Fibroblast of gingiva (primary cell): Measurements from ENCODE around the gene ADAMTS9.

Experiments
- DNase-seq: peaks from one replicate; pipeline ENCODE4 v3.0.0-alpha.2; 2011; ENCODE audit warnings: low read depth

ADAMTS9 gene

DNA sequence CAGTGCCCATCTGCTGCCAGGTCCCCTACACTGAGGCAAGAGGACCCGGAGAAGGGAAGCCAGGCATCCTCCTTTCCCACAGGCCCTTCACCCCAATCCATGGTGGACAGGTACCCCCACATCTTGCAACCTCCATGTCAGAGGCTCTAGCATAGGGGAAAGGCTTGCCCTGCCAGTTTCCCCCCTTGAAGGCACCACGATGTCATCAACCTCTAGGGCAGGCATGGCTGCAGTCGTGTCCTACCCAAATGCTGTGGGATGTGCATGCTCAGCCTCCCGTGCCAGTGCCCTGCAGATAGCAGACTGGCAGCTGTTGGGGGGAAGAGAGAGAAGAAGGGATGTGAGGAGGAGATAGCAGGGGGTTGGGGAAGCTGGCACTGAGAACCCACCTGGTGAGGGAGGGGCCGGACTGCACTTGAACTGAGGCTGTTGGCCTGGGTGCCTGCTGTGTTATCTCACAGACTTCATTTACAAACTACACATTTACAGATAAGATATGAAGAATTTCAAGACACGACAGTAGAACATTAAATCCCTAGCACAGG is 197.5 kb downstream of the ADAMTS9 start:
- DNase-seq, result no peak

DNA sequence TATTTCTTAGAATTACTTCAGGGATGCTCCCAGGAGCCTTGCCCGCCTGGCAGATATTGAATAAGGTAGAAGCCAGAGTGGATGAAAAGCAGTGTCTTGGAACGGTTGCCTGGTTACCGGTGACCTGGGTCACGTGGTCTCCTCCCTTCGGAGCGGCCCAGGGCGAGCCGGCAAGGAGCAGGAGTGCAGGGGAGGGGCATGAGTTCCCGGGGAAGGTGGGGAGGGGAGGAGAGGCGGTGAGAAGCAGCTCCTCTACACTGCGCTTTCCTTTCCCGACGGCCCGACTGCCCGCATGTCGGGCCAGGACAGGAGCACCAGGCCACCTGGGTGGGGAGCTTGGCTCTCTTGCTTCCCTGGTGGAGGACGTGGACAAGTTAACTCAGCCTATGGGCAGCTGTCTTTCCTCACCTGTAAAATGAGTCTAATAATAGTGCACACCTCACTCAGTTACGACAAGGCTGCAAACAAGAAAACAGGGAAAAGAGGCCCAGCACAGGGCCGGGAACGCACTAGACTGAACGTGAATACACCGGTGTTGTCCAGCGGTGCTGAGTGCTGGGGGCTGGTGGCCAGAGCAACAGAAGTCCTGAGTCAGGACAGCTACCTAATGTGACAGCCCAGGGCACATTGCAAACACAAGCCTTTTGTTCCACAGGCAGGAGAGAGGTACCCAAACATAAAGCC is 198.3 kb downstream of the ADAMTS9 start:
- no peak for DNase-seq

DNA sequence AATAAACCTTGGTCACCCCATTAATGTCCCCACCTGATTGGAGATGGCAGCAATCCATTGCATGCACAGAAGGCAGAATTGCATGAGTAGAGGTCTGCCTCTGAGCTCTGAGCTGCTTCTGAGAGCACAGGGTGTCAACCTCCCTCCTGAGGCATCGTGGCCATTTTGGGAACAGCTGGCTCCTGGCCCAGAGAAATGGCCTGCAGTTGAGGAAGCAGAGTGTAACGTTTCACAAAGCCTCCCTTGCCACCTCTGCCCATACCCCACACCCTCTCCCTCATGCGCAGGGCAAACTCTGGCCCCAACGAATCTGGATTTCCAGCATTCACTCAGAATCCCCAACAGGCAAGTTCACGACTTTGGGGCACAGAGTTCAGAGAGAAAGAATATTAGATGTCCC is 198.9 kb downstream of the ADAMTS9 start:
- DNase-seq, result no peak

DNA sequence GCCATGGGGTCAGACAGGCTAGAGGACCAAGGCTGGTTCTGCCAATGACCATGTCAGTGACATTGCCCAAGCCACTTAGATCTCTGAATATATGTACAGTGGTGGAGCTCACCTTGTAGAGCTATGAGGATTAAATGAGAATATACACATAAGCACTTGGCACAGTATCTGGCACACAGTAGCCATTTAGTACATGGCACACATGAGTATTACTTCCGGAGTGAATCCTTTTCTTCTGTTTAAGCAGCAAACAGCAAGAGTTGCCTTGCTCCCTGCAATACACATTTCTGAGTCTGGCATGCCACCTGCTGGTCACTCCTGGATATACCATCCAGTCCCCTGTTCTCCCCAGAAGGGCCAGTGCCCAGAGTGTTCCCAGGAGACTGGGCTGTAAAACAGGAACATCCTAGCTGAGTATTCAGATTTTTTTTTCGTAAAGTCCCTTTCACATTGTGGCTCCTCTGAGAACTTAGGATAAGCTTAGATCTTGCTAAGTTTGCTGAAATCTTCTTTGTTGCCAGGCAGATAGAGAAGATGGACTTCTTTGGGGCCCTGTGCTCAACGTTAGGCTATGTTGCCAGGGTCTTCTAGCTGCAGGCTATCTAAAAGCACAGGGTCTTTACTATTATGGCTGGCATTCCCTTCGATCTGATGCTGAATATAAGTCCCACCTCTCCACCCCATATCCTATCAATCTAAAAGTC is 203.4 kb downstream of the ADAMTS9 start:
- DNase-seq, result peak; percentile 70

DNA sequence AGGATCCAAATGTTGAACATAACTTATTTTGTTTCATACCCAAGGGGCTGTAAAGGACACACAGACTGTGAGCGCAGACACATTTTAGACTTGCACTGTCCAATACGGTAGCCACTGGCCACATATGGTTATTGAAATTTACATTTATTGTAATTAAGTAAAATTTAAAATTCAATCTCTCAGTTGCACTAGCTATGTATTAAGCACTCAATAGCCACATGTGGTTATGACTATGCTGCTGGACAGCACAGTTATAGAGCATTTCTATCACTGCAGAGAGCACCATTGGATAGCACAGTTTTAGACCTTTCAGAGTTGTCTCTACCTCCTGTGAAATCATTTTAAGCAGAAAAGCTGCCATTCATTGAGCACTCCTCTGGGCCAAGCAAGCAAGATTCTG is 204.3 kb downstream of the ADAMTS9 start:
- no peak for DNase-seq

DNA sequence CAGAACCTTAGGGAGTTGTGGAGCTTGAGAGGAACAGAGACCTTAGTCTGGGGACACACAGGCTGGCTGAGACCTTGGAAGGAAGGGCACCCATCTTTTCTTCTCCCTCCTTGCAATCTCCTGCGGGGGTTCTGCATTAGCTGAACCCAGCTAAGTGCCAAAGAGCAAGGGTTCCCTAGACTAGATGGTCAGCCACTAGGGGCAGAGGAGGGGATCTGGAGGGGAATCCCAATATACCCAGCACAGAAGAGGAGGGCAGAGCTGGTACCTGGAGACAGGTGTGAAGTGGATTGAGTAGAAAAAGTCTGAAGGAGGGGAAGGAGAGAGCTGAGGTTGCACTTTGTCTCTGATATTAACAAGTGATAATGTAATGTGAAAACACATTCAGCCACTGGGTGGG is 212.8 kb downstream of the ADAMTS9 start:
- DNase-seq, result no peak

DNA sequence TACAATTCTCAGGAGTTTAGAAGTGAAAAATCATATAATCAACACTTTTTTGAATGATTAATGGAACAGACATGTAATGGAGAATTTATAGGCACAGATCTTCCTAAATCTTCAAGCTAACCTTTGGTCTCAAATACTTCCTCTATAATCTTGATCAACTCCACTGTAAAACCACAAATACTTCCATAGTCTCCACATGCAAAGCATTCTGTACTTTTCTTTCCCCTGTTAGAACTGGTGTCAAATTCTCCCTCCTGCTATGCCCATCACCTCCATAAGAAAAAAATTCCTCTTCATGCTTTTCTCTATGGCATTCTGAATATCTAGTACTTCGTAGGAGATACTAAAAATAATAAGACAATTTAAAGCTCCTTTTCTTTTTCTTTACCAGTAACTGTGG is 214.3 kb downstream of the ADAMTS9 start:
- no peak for DNase-seq

DNA sequence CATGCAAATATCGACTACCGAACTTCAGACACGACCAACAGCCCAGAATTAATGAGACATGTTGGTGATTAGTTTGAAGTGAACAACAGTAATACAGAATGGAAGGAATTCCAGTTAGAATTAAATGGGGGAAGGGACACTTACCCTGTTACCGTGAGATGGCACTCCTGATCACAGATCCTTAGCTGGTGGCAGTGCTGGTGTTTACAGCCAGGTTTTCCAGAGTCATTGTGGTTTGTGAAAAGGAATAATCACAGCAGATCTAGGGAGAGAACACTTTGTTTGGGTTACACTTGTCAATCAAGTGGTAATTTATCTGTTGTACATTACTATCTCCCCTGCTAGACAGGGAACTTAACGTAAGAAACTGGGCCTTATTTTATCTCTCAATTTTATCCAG is 217.4 kb downstream of the ADAMTS9 start:
- no peak for DNase-seq

DNA sequence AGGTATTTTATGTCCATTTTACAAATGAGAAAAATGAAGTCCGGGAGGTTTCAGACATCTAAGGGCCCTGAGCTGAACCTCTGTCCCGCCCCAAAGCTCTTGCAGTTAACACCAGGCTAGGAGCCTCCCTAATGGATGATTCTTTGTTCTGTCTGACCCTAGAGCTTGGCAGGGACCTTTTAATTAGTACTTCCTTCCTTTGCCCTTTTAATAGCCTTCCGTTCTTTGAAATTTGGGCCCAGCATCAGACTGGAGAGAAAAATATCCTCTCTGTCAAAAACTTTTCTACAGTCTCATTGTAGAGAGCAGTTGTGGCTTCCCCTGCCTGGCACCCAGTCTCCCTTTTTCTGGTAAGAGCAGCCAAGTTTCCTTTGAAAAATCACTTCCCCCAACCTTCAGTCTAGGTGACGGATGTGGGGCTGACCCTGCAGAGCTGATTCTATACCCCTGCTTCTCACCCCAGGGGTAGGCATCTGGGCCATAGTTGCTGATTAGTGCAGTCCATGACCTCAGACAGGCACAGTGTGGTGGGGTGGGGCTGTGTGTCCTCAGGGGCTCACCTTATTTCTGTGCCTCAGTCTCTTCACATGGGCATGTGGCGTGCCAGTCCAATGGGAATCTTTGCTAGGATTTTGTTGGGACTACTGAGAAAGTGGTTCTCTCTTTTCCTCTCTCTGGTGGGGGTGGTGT is 220.4 kb downstream of the ADAMTS9 start:
- no peak for DNase-seq
